Measurements from ENCODE around the gene UBR4.

UBR4 gene

GRCh38 chr1:19028110-19028509 is 182.0 kb downstream of the UBR4 start:
- DNase-seq (ENCODE audit: low read depth in 2 of 2) = no peak
- TF ChIP-seq CTCF (IDR thresholded peaks at IDR 0.05; ENCODE audit: low read depth, low read length) = no peak
- no peak overlapping the region for H3K4me3 ChIP-seq (replicated peaks in 1 of 2; ENCODE audit: low read depth in 2 of 2, low read length in 2 of 2)

All from cardiac fibroblast (primary cell).